GM18517 (cell line): ENCODE measurements around the gene POU4F3.
"Not testable (repeated sequence)": the region's sequence is repeated elsewhere in the genome, so short reads cannot be mapped to it uniquely, and the experiment has no call there.

Source experiments
- ATAC-seq: cut with Tn5 transposase; IDR thresholded peaks from one replicate; pipeline ENCODE4 v1.9.1; 2021; ENCODE audit warnings: mild to moderate bottlenecking, moderate library complexity; ENCODE audit not compliant: unreplicated experiment

Gene POU4F3

GRCh38 chr5:146338774-146339714 lies at the start of gene POU4F3:
Gene POU4F3, plus strand, starts transcription at chr5:146338839. Its CDS starts 274 bp downstream, at chr5:146339113.
- no peak for ATAC-seq

GRCh38 chr5:146290318-146290717 lies 48.3 kb upstream of the POU4F3 start:
- no peak for ATAC-seq

- ATAC-seq: peak; percentile 90
Measured at GRCh38 chr5:146291421-146292074, 47.1 kb upstream of the POU4F3 start.

GRCh38 chr5:146296245-146296644 lies 42.4 kb upstream of the POU4F3 start:
- ATAC-seq: no peak

- not testable (repeated sequence) for ATAC-seq
Measured at GRCh38 chr5:146298920-146299319, 39.7 kb upstream of the POU4F3 start.

GRCh38 chr5:146301626-146302025 lies 37.0 kb upstream of the POU4F3 start:
- no peak for ATAC-seq

- no peak for ATAC-seq
Measured at GRCh38 chr5:146302406-146302805, 36.2 kb upstream of the POU4F3 start.

- ATAC-seq: no peak
Measured at GRCh38 chr5:146306838-146307237, 31.8 kb upstream of the POU4F3 start.

- ATAC-seq: no peak
Measured at GRCh38 chr5:146307796-146308195, 30.8 kb upstream of the POU4F3 start.

GRCh38 chr5:146310540-146310939 lies 28.1 kb upstream of the POU4F3 start:
- ATAC-seq: no peak

GRCh38 chr5:146311278-146311677 lies 27.4 kb upstream of the POU4F3 start:
- ATAC-seq: no peak

GRCh38 chr5:146313027-146313426 lies 25.6 kb upstream of the POU4F3 start:
- no peak for ATAC-seq

GRCh38 chr5:146321571-146321970 lies 17.1 kb upstream of the POU4F3 start:
- ATAC-seq: no peak

GRCh38 chr5:146327257-146327870 lies 11.3 kb upstream of the POU4F3 start:
- ATAC-seq: no peak

GRCh38 chr5:146327989-146328388 lies 10.7 kb upstream of the POU4F3 start:
- ATAC-seq: no peak

- ATAC-seq: no peak
Measured at GRCh38 chr5:146329697-146330096, 8.9 kb upstream of the POU4F3 start.

- no peak for ATAC-seq
Measured at GRCh38 chr5:146331423-146331822, 7.2 kb upstream of the POU4F3 start.

GRCh38 chr5:146334074-146334533 lies 4.5 kb upstream of the POU4F3 start:
- ATAC-seq: no peak

GRCh38 chr5:146336197-146336596 lies 2.4 kb upstream of the POU4F3 start:
- ATAC-seq: no peak

GRCh38 chr5:146337264-146337904 lies 1.3 kb upstream of the POU4F3 start:
- ATAC-seq: no peak

GRCh38 chr5:146337928-146338327 lies 711 bp upstream of the POU4F3 start:
- ATAC-seq: no peak
